Right cardiac atrium (tissue), 5 donors: Measurements from ENCODE around the gene SMG1. TPM values are rescaled to one million over a fixed set of nuclear protein-coding genes. Genes with fewer than 3 reads are reported as not detected.
"Not testable (repeated sequence)": the region's sequence is repeated elsewhere in the genome, so short reads cannot be mapped to it uniquely, and the experiment has no call there.

Experiments used
- ATAC-seq, 2 donors: fragments of 200-7000 bp; cut with Tn5 transposase; one replicate each; pipeline versions ENCODE4 v1.8.0 to v1.9.1; 2020; ENCODE audit warnings: moderate library complexity in 2 of 2, mild to moderate bottlenecking in 1 of 2
- DNase-seq, 3 donors: peaks; one replicate each; pipeline ENCODE4 v3.0.0-alpha.2; 2020
- H3K27ac ChIP-seq: one replicate; pipeline ENCODE4 v1.5.1; 2013; ENCODE audit warnings: mild to moderate bottlenecking, low read length, control low read depth, moderate library complexity
- H3K27me3 ChIP-seq: one replicate; pipeline ENCODE4 v1.6.1; 2013; ENCODE audit not compliant: control insufficient read depth, insufficient read depth
- H3K4me1 ChIP-seq: one replicate; pipeline ENCODE4 v1.6.1; 2013; ENCODE audit warnings: low read length; ENCODE audit not compliant: control insufficient read depth, insufficient read depth
- H3K4me3 ChIP-seq: one replicate; pipeline ENCODE4 v1.5.1; 2013; ENCODE audit warnings: low read length, control low read depth
- H3K9me3 ChIP-seq: one replicate; pipeline ENCODE4 v1.6.1; 2013; ENCODE audit warnings: low read length; ENCODE audit not compliant: control insufficient read depth
- WGBS: extraction: QIAGEN DNeasy Blood & Tissue Kit; methylation state at CpG from one replicate; pipeline ENCODE4 v1.1.7; 2013; 5-methylcytosine and 5-hydroxymethylcytosine counted together
- intact Hi-C, 4 donors: fragments of 100-400 bp; cut with DNase I; formaldehyde crosslinking; loops; one replicate each; pipeline versions ENCODE4 v1.11.0 to v1.14.0; 2022 to 2023
- long read RNA-seq, 4 donors: library from polyadenylated mRNA; unstranded; transcript quantifications; one replicate each; pipeline ENCODE4 v2.0.0, GENCODE V29; 2020 to 2021
- polyA plus RNA-seq: library from polyadenylated mRNA; stranded (reverse); fragments of 200-250 nt; gene quantifications from one replicate; pipeline ENCODE4 v1.2.3, GENCODE V29; 2013
- total RNA-seq, 4 donors: library from RNA; stranded (reverse); fragmentation: NEBNext Ultra II Directional; extraction: Animal tissue kit (Norgen Biotek cat#: 25700); gene quantifications; one replicate each; pipeline ENCODE4 v1.2.1, GENCODE V29; 2021
- donor health status: healthy with polysubstance abuse.
- donor health status: DM: no; HTN: yes; CAD: no.
- donor health status: DM: no; HTN: no; CAD: no.
- donor health status: DM: no; HTN: yes; CAD: no; lungs with severe emphysema.
- donor health status: DM: yes; HTN: yes; CAD: no.

The SMG1 gene
- total RNA-seq (10 to 100 TPM; 37.1 to 57.0 (median 43.2) TPM), polyA plus RNA-seq (11.5 TPM)
- long read RNA-seq, donor 1, partial matches to known transcripts: 8 of 11 reads
- long read RNA-seq, donor 1, other reads (novel, unspliced or antisense): 3 of 11 reads
- long read RNA-seq, donor 2, partial matches to known transcripts: 1 of 2 reads
- long read RNA-seq, donor 2, other reads (novel, unspliced or antisense): 1 of 2 reads
- long read RNA-seq, donor 3, partial matches to known transcripts: 25 of 40 reads
- long read RNA-seq, donor 3, other reads (novel, unspliced or antisense): 15 of 40 reads
- long read RNA-seq, donor 4, partial matches to known transcripts: 1 of 3 reads
- long read RNA-seq, donor 4, other reads (novel, unspliced or antisense): 2 of 3 reads

GRCh38 chr16:18925986-18926865 lies at the start of gene SMG1:
Gene SMG1, minus strand, starts transcription at chr16:18926408. Its CDS starts 367 bp downstream, at chr16:18926041.
- peak; percentile 93 to 97 (median 97) for DNase-seq
- under 1% methylated on average over 103 of the region's 104 CpGs for WGBS
- ATAC-seq: peak; percentile 98
- H3K27ac ChIP-seq: peak within 1 kb of the TSS; percentile 92
- H3K27me3 ChIP-seq, H3K9me3 ChIP-seq, H3K4me1 ChIP-seq, intact Hi-C loops: not testable (repeated sequence)
- H3K4me3 ChIP-seq: peak within 1 kb of the TSS; percentile 96

- 37% methylated on average over 3 of the region's 3 CpGs for WGBS
- DNase-seq: no peak
- H3K9me3 ChIP-seq: no peaks in the 10 kb centered on the region
- H3K27ac ChIP-seq: no peak overlapping the region
- no peaks in the 10 kb centered on the region for H3K27me3 ChIP-seq
- H3K4me1 ChIP-seq: no peaks in the 10 kb centered on the region
- intact Hi-C loops: loop anchor here in 1 of 4 donors (10.0 kb wide), 1 partner anchor 80 kb away; no protein-coding TSS in a partner anchor
- ATAC-seq: no peak
- no peak overlapping the region for H3K4me3 ChIP-seq
These were observed 48.9 kb upstream of the SMG1 start for GRCh38 chr16:18975109-18975508.

- ATAC-seq: no peak
- no peak for DNase-seq
- H3K27me3 ChIP-seq: no peaks in the 10 kb centered on the region
- 66% methylated on average over 4 of the region's 4 CpGs for WGBS
- H3K4me3 ChIP-seq: no peak overlapping the region
- intact Hi-C loops: loop anchor here in 1 of 4 donors (10.0 kb wide), 1 partner anchor 85 kb away; no protein-coding TSS in a partner anchor
- H3K9me3 ChIP-seq: no peaks in the 10 kb centered on the region
- no peaks in the 10 kb centered on the region for H3K4me1 ChIP-seq
- H3K27ac ChIP-seq: no peak overlapping the region
These were observed 43.6 kb upstream of the SMG1 start for GRCh38 chr16:18969855-18970240.

GRCh38 chr16:18969050-18969854 lies 43.0 kb upstream of the SMG1 start:
- intact Hi-C loops: no loop called here
- H3K27ac ChIP-seq: no peak overlapping the region

GRCh38 chr16:18966791-18967190 lies 40.6 kb upstream of the SMG1 start:
- Histone ChIP-seq H3K27me3 (no peaks in the 10 kb centered on the region), H3K4me1 (peaks cover 2% of the 10 kb centered on the region), H3K4me3 (no peak overlapping the region), H3K9me3 (no peaks in the 10 kb centered on the region), H3K27ac (no peak overlapping the region)
- DNase-seq (no peak), ATAC-seq (no peak)
- 94% methylated on average over 5 of the region's 5 CpGs for WGBS
- intact Hi-C loops: no loop called here

More at GRCh38 chr16:18969050-18969854, 43.0 kb upstream of the SMG1 start:
- DNase-seq (peak; percentile 89 to 95 (median 93)), ATAC-seq (peak; percentile 94)
- H3K27me3 ChIP-seq: no peaks in the 10 kb centered on the region
- no peaks in the 10 kb centered on the region for H3K9me3 ChIP-seq
- 21% methylated on average over 18 of the region's 18 CpGs for WGBS
- peak overlapping the region; percentile 66 for H3K4me3 ChIP-seq
- H3K4me1 ChIP-seq: no peaks in the 10 kb centered on the region

- Histone ChIP-seq H3K4me1 (peaks cover 6% of the 10 kb centered on the region), H3K27me3 (no peaks in the 10 kb centered on the region), H3K27ac (no peak overlapping the region), H3K4me3 (no peak overlapping the region), H3K9me3 (no peaks in the 10 kb centered on the region)
- DNase-seq (no peak), ATAC-seq (no peak)
- 65% methylated on average over 5 of the region's 5 CpGs for WGBS
- intact Hi-C loops: no loop called here
These were observed 39.3 kb upstream of the SMG1 start for GRCh38 chr16:18965555-18965954.

GRCh38 chr16:18959031-18959505 lies 32.9 kb upstream of the SMG1 start:
- 54% methylated on average over 2 of the region's 2 CpGs for WGBS

GRCh38 chr16:18958621-18959029 lies 32.4 kb upstream of the SMG1 start:
- DNase-seq (no peak), ATAC-seq (no peak)
- no peaks in the 10 kb centered on the region for H3K27me3 ChIP-seq
- no peaks in the 10 kb centered on the region for H3K9me3 ChIP-seq
- H3K27ac ChIP-seq: no peak overlapping the region
- intact Hi-C loops: no loop called here
- no peak overlapping the region for H3K4me3 ChIP-seq
- WGBS: 66% methylated on average over 2 of the region's 2 CpGs
- H3K4me1 ChIP-seq: peaks cover 6% of the 10 kb centered on the region

More at GRCh38 chr16:18959031-18959505, 32.9 kb upstream of the SMG1 start:
- H3K9me3 ChIP-seq: no peaks in the 10 kb centered on the region
- H3K27me3 ChIP-seq: no peaks in the 10 kb centered on the region
- H3K27ac ChIP-seq: peak overlapping the region; percentile 46
- no peak for DNase-seq
- peak; percentile 31 to 43 for ATAC-seq
- peaks cover 6% of the 10 kb centered on the region for H3K4me1 ChIP-seq
- H3K4me3 ChIP-seq: no peak overlapping the region
- intact Hi-C loops: no loop called here

GRCh38 chr16:18956658-18957241 lies 30.5 kb upstream of the SMG1 start:
- H3K4me3 ChIP-seq: peak overlapping the region; percentile 6
- H3K27me3 ChIP-seq, DNase-seq, ATAC-seq, H3K9me3 ChIP-seq, intact Hi-C loops, H3K27ac ChIP-seq, H3K4me1 ChIP-seq: not testable (repeated sequence)
- 65% methylated on average over 6 of the region's 6 CpGs for WGBS

GRCh38 chr16:18955874-18956580 lies 29.8 kb upstream of the SMG1 start:
- H3K4me3 ChIP-seq: peak overlapping the region; percentile 6
- ATAC-seq, intact Hi-C loops, DNase-seq, H3K27ac ChIP-seq, H3K4me1 ChIP-seq, H3K9me3 ChIP-seq, H3K27me3 ChIP-seq: not testable (repeated sequence)
- WGBS: 26% methylated on average over 16 of the region's 21 CpGs
